Peyer's patch (tissue), 4 donors: Measurements from ENCODE around the gene MRPL39.

Experiments
- POLR2A ChIP-seq, 2 donors: fragments of 450-650 bp; IDR thresholded peaks; one replicate each; pipeline ENCODE4 v1.5.1; 2017; ENCODE audit warnings: antibody characterized with exemption in 2 of 2, mild to moderate bottlenecking in 2 of 2, moderate library complexity in 2 of 2
- TF ChIP-seq, protein P1 (sequence below), 6 experiments: fragments of 450-650 bp in 4 of 6; fragments of 200-600 bp in 2 of 6; sonication (generic) in 1 of 6; IDR thresholded peaks; one replicate each; pipeline ENCODE4 v1.5.1; 2017 to 2019; ENCODE audit warnings: antibody characterized with exemption in 6 of 6, mild to moderate bottlenecking in 3 of 6, moderate library complexity in 1 of 6

DNA sequence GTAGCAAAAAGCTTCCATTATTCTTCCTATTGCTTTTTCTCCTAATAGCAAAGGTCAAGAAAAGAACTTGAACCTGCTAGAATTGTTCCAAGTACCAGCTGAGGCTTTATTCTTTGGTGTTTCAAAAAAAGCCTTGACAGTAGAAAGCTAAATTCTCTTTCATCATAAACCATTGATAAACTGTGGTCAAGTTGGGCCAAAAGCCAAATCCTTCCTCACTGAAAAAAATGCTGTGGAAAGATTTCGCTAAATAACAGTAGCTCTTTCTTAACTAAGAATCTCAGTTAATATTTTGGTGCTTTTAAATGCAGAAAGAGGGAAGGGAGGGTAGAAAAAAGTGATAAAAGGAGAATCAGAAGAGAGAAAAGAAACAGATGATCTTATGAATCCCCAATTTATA lies 17.8 kb upstream of the MRPL39 start:
- TF ChIP-seq, protein P1, sequence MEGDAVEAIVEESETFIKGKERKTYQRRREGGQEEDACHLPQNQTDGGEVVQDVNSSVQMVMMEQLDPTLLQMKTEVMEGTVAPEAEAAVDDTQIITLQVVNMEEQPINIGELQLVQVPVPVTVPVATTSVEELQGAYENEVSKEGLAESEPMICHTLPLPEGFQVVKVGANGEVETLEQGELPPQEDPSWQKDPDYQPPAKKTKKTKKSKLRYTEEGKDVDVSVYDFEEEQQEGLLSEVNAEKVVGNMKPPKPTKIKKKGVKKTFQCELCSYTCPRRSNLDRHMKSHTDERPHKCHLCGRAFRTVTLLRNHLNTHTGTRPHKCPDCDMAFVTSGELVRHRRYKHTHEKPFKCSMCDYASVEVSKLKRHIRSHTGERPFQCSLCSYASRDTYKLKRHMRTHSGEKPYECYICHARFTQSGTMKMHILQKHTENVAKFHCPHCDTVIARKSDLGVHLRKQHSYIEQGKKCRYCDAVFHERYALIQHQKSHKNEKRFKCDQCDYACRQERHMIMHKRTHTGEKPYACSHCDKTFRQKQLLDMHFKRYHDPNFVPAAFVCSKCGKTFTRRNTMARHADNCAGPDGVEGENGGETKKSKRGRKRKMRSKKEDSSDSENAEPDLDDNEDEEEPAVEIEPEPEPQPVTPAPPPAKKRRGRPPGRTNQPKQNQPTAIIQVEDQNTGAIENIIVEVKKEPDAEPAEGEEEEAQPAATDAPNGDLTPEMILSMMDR (IDR thresholded peaks at IDR 0.05), result no peak
- TF ChIP-seq POLR2A (IDR thresholded peaks at IDR 0.05), result no peak
